PC-9 (cell line): ENCODE measurements around the gene PTCRA. TPM values are rescaled to one million over a fixed set of nuclear protein-coding genes. Genes with fewer than 3 reads are reported as not detected.

Experiments used
- BruUV-seq: library from RNA; stranded (reverse); fragments of 400-500 nt; replicated peaks from 2 replicates; lab custom pipeline; 2021; lab: Mats Ljungman, UMichigan
- CTCF ChIA-PET: fragments of 300-600 bp; sonication (Branson Sonifier 250); formaldehyde crosslinking; loops from one replicate; lab custom pipeline; 2022; ENCODE audit warnings: antibody characterized with exemption; lab: Charles Lee
- POLR2A ChIA-PET: fragments of 300-600 bp; sonication (Branson Sonifier 250); formaldehyde crosslinking; loops from one replicate; lab custom pipeline; 2022; ENCODE audit warnings: antibody characterized with exemption; ENCODE audit not compliant: unreplicated experiment; lab: Charles Lee
- DNase-seq, 2 experiments: peaks; one replicate each; pipeline versions ENCODE4 v3.0.0 to v3.0.0-alpha.2; 2015 to 2022; ENCODE audit warnings: mixed read lengths in 1 of 2
- H2AFZ ChIP-seq: fragments of 200-600 bp; sonication (generic); 2 replicates; pipeline ENCODE4 v1.8.1; 2017; ENCODE audit warnings: antibody characterized with exemption
- H3F3A ChIP-seq: fragments of 200-600 bp; sonication (generic); 2 replicates; pipeline ENCODE4 v1.8.1; 2017; ENCODE audit warnings: antibody characterized with exemption, mild to moderate bottlenecking, low read depth; ENCODE audit not compliant: insufficient read depth
- H3K27ac ChIP-seq: fragments of 200-600 bp; sonication (generic); 2 replicates; pipeline ENCODE4 v1.6.1; 2016; ENCODE audit warnings: mixed run types
- H3K27me3 ChIP-seq: fragments of 200-600 bp; sonication (generic); 2 replicates; pipeline ENCODE4 v1.6.1; 2016; ENCODE audit warnings: low read depth, mixed run types; ENCODE audit not compliant: insufficient read depth
- H3K36me3 ChIP-seq: fragments of 200-600 bp; sonication (generic); 2 replicates; pipeline ENCODE4 v1.6.1; 2016; ENCODE audit warnings: low read depth, mixed run types
- H3K4me1 ChIP-seq: fragments of 200-600 bp; sonication (generic); replicated peaks from 2 replicates; pipeline ENCODE4 v1.6.1; 2016; ENCODE audit warnings: mixed run types; ENCODE audit not compliant: insufficient read depth
- H3K4me2 ChIP-seq: fragments of 200-600 bp; sonication (generic); 2 replicates; pipeline ENCODE4 v1.6.1; 2017; ENCODE audit warnings: mixed run types
- H3K4me3 ChIP-seq: fragments of 200-600 bp; sonication (generic); 2 replicates; pipeline ENCODE4 v1.6.1; 2016; ENCODE audit warnings: mixed run types
- H3K79me2 ChIP-seq: fragments of 200-600 bp; sonication (generic); 2 replicates; pipeline ENCODE4 v1.6.1; 2017; ENCODE audit warnings: low read depth, mixed run types
- H3K9me2 ChIP-seq: fragments of 200-600 bp; sonication (generic); 2 replicates; pipeline ENCODE4 v1.8.1; 2017; ENCODE audit warnings: mild to moderate bottlenecking; ENCODE audit not compliant: insufficient read depth
- H3K9me3 ChIP-seq: fragments of 200-600 bp; sonication (generic); 2 replicates; pipeline ENCODE4 v1.8.1; 2016; ENCODE audit warnings: low read depth; ENCODE audit not compliant: insufficient read depth
- H4K20me1 ChIP-seq: fragments of 200-600 bp; sonication (generic); 2 replicates; pipeline ENCODE4 v1.8.1; 2017; ENCODE audit not compliant: insufficient read depth
- EZH2 ChIP-seq: fragments of 200-600 bp; sonication (generic); IDR thresholded peaks from 2 replicates; pipeline ENCODE4 v1.8.0; 2017; ENCODE audit warnings: antibody characterized with exemption, low read depth
- intact Hi-C: fragments of 100-400 bp; cut with micrococcal nuclease; formaldehyde crosslinking; loops from one replicate; pipeline ENCODE4 v1.10.0; 2022; ENCODE audit not compliant: unreplicated experiment
- total RNA-seq: library from RNA; stranded (reverse); gene quantifications from 2 replicates; pipeline ENCODE4 v1.2.3, GENCODE V29; 2021
- TF ChIP-seq, protein P1 (sequence below): fragments of 200-600 bp; sonication (generic); conservative IDR thresholded peaks from 2 replicates; pipeline ENCODE4 v1.6.1; 2017; ENCODE audit warnings: mixed run types, antibody characterized with exemption, mild to moderate bottlenecking, moderate library complexity

The PTCRA gene
- total RNA-seq, 1 experiment from 2014 or later = not detected

DNA sequence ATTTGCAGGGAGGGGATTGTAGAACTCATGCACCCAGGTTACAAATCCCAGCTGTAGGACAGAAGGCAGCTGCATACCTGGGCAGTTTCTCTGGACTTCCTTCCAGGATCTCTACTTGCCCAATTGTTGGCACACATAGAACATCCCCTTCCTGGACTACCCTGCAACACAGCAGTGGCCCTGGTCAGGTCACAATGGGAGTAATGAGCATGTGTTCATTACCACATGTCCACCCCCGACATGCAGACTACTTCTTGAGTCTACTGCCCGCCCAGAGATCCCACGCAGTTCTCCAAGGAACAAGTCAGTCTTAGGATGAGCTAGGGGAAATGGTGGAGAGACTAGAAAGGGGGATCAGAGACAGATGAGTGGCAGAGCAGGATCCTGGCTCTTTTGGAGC is 58.1 kb downstream of the PTCRA start:
- ChIA-PET CTCF (no interaction called here), POLR2A (interaction anchor here (0.5 kb wide), 1 partner anchor 33 kb away, joined by 6 read pairs; no protein-coding TSS in a partner anchor)
- BruUV-seq = no TSS peak
- H3K27ac ChIP-seq = no peak overlapping the region
- H3K4me2 ChIP-seq = no peak overlapping the region
- H3K9me2 ChIP-seq = no peaks in the 10 kb centered on the region
- H2AFZ ChIP-seq = no peak overlapping the region
- no peaks in the 10 kb centered on the region for H3K9me3 ChIP-seq
- H3F3A ChIP-seq = peaks cover 45% of the 10 kb centered on the region
- intact Hi-C loops = no loop called here
- H4K20me1 ChIP-seq = no peaks in the 10 kb centered on the region
- peaks cover 22% of the 10 kb centered on the region for H3K79me2 ChIP-seq
- DNase-seq = no peak
- H3K4me3 ChIP-seq = no peak overlapping the region
- no peak for TF ChIP-seq EZH2
- TF ChIP-seq, protein P1, sequence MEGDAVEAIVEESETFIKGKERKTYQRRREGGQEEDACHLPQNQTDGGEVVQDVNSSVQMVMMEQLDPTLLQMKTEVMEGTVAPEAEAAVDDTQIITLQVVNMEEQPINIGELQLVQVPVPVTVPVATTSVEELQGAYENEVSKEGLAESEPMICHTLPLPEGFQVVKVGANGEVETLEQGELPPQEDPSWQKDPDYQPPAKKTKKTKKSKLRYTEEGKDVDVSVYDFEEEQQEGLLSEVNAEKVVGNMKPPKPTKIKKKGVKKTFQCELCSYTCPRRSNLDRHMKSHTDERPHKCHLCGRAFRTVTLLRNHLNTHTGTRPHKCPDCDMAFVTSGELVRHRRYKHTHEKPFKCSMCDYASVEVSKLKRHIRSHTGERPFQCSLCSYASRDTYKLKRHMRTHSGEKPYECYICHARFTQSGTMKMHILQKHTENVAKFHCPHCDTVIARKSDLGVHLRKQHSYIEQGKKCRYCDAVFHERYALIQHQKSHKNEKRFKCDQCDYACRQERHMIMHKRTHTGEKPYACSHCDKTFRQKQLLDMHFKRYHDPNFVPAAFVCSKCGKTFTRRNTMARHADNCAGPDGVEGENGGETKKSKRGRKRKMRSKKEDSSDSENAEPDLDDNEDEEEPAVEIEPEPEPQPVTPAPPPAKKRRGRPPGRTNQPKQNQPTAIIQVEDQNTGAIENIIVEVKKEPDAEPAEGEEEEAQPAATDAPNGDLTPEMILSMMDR = no peak
- H3K27me3 ChIP-seq = no peaks in the 10 kb centered on the region
- peaks cover 6% of the 10 kb centered on the region; the same call in 1 of the 2 replicates for H3K36me3 ChIP-seq
- H3K4me1 ChIP-seq = peaks cover 40% of the 10 kb centered on the region

DNA sequence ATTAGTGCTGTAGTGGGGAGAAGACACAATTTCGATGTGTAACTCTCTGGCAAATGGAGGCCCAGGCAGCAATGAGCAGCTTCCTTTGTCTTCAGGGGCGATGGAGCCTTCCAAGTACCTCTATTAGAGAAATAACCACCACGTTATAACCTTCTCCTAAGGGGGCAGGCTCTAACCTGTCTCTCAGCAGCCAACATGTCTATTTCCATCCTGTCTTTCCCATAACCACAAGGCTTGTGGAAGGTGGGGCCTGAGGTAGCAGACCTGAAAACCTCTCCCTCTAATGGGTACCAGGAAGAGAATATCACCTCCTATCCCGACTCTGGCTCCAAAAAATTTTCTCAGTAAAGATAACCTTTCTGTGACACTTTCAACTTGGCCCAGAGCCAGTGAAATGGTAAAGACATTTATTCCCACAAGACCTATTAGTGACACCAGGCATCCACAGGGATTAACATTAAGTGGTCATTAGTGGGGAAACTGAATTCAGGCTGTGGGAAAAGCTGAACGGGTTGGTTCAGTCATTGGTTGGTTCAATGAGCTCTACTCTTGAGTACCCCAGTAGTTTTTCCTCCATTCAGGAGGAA is 59.2 kb downstream of the PTCRA start:
- H3K27me3 ChIP-seq = no peaks in the 10 kb centered on the region
- H3K36me3 ChIP-seq = 0 out of 2 replicates have a peak, but pooled peaks cover 6% of the 10 kb centered on the region
- POLR2A ChIA-PET = interaction anchor here (0.6 kb wide), 1 partner anchor 1150 kb away, joined by 3 read pairs; no protein-coding TSS in a partner anchor
- no peak overlapping the region for H3K27ac ChIP-seq
- peaks cover 54% of the 10 kb centered on the region for H3F3A ChIP-seq
- peaks cover 41% of the 10 kb centered on the region for H3K4me1 ChIP-seq
- H2AFZ ChIP-seq = no peak overlapping the region
- no peaks in the 10 kb centered on the region for H3K9me3 ChIP-seq
- no peaks in the 10 kb centered on the region for H3K9me2 ChIP-seq
- H4K20me1 ChIP-seq = no peaks in the 10 kb centered on the region
- DNase-seq = no peak
- TF ChIP-seq EZH2 = no peak
- TF ChIP-seq, protein P1 = no peak
- intact Hi-C loops = no loop called here
- no peak overlapping the region for H3K4me2 ChIP-seq
- no peak overlapping the region for H3K4me3 ChIP-seq
- CTCF ChIA-PET = interaction anchor here (0.6 kb wide), 1 partner anchor 90 kb away, joined by 5 read pairs; no protein-coding TSS in a partner anchor
- no TSS peak for BruUV-seq
- H3K79me2 ChIP-seq = peaks cover 22% of the 10 kb centered on the region

Other genes with a start within 250 kb of the PTCRA start
- gene PRPH2, start 193.5 kb upstream of the PTCRA start, total RNA-seq = not detected in 2 replicates
- gene TBCC, start 169.9 kb upstream of the PTCRA start, total RNA-seq = 12.3 and 15.1 TPM in 2 replicates
- gene BICRAL, start 134.0 kb upstream of the PTCRA start, total RNA-seq = 8.5 and 12.9 TPM in 2 replicates
- 84.1 and 87.1 TPM in 2 replicates for gene RPL7L1, start 36.4 kb upstream of the PTCRA start, total RNA-seq
- 47.7 and 54.8 TPM in 2 replicates for gene CNPY3, start 13.4 kb downstream of the PTCRA start, total RNA-seq
- gene GNMT, start 44.7 kb downstream of the PTCRA start, total RNA-seq = 0.57 TPM in 1 of 2 replicates, not detected in the other
- gene PEX6, start 63.1 kb downstream of the PTCRA start, total RNA-seq = 25.9 and 31.3 TPM in 2 replicates
- gene PPP2R5D, start 68.5 kb downstream of the PTCRA start, total RNA-seq = 42.9 and 53.7 TPM in 2 replicates
- gene MEA1, start 97.9 kb downstream of the PTCRA start, total RNA-seq = 77.0 and 77.6 TPM in 2 replicates
- gene KLHDC3, start 98.2 kb downstream of the PTCRA start, total RNA-seq = 104 and 122 TPM in 2 replicates
- 45.2 and 62.5 TPM in 2 replicates for gene RRP36, start 105.6 kb downstream of the PTCRA start, total RNA-seq
- gene CUL7, start 137.8 kb downstream of the PTCRA start, total RNA-seq = 22.8 and 32.4 TPM in 2 replicates
- gene MRPL2, start 143.4 kb downstream of the PTCRA start, total RNA-seq = 86.2 and 110 TPM in 2 replicates
- 46.2 and 46.7 TPM in 2 replicates for gene KLC4, start 143.6 kb downstream of the PTCRA start, total RNA-seq
- 106 and 110 TPM in 2 replicates for gene PTK7, start 160.3 kb downstream of the PTCRA start, total RNA-seq